HG02884 (cell line): ENCODE measurements around the gene ITGB7.
A peak's percentile ranks its signal among the peaks of the same experiment; 100 is the strongest.
"Not testable (repeated sequence)": the region's sequence is repeated elsewhere in the genome, so short reads cannot be mapped to it uniquely, and the experiment has no call there.

Experiments
- ATAC-seq: cut with Tn5 transposase; IDR thresholded peaks from one replicate; pipeline ENCODE4 v1.9.1; 2021; ENCODE audit warnings: mild to moderate bottlenecking, moderate library complexity; ENCODE audit not compliant: unreplicated experiment

Gene ITGB7

GRCh38 chr12:53180220-53180930 is 26.7 kb downstream of the ITGB7 start, which contains the start of the genes CSAD and ZNF740:
Gene CSAD (minus strand): TSS chr12:53180925. CDS start chr12:53173470, 7,455 bp downstream.
Gene ZNF740 (plus strand): TSS chr12:53180722. CDS start chr12:53181984, 1,262 bp downstream.
- peak; percentile 89 for ATAC-seq

GRCh38 chr12:53179687-53180219 is 27.3 kb downstream of the ITGB7 start:
- peak; percentile 5 for ATAC-seq

DNA sequence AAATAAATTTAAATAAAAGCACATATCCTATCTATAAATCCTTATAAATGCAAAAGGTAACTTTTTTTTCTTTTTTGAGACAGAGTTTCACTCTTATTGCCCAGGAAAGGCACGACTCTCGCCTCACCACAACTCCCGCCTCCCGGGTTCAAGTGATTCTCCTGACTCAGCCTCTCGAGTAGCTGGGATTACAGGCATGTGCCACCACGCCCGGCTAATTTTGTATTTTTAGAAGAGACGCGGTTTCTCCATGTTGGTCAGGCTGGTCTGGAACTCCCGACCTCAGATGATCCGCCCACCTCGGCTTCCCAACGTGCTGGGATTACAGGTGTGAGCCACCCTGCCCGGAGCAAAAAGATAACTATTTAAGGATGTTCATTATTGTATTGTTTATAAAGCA is 28.2 kb downstream of the ITGB7 start:
- not testable (repeated sequence) for ATAC-seq

DNA sequence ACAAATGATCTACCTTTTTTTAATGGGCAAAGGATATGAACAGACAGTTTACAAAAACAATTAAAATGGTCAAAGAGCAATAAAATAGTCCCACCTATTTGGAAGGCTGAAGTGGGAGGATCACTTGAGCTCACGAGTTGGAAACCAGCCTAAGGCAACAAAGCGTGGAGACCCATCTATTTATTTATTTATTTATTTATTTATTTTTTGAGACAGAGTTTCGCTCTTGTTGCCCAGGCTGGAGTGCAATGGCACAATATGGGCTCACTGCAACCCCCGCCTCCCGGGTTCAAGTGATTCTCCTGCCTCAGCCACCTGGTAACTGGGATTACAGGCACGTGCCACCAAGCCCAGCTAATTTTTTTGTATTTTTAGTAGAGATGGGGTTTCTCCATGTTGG is 29.6 kb downstream of the ITGB7 start:
- not testable (repeated sequence) for ATAC-seq

- no peak for ATAC-seq
These were observed 30.3 kb downstream of the ITGB7 start for GRCh38 chr12:53176750-53177149.

DNA sequence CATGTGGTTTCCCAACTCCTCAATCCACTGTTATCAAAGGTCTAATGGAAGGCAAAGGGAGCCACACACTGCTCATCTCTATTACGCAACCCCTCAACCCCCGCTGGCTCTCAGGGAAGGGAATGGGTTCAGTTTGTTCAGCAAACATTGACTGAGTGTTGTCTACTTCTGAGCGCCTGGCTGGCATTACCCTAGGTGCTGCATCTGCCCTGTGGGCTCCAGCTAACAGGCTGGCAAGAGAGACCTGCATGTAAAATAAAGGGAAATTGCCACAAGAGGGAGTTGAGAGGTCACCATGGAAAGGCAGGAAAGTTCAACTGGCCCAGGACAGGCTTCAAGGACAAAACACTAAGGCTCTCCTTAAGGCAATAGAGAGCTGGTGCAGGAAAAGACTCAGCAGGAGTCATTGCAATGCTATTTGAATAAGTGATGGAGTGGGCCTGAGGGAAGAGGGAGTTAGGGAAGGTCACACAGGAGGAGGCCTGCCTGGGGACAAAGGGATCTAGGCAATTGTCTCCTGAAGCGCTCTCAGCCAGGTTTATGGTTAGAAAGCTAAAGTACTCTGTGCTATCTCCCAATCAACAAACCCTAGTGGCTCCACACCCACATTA is 32.1 kb downstream of the ITGB7 start:
- no peak for ATAC-seq

DNA sequence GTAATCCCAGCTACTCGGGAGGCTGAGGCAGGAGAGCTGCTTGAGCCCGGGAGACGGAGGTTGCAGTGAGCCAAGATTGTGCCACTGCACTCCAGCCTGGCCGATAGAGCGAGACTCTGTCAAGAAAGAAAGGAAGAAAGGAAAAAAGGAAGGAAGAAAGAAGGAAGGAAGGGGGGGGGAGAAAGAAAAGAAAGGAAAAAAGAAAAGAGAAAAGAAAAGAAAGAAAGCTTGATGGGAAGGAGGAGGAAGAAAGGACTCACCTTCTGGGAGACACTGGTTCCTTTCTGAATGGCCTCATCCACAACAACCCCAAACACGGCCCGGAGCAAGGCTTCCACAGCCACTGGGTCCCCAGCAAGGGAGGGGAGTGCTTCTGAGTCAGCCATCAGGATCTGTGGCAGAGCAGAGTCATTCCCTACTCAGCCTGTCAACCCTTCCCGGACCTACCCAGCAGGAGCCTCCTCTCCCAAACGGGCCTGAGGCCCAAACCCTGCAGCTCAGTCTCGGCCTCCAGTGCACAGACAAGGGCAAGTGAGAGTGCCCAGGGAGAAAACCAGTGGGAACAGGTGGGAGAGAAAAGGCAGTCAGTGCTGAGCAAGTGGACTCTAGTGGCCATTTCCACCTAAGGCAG is 33.9 kb downstream of the ITGB7 start:
- no peak for ATAC-seq

DNA sequence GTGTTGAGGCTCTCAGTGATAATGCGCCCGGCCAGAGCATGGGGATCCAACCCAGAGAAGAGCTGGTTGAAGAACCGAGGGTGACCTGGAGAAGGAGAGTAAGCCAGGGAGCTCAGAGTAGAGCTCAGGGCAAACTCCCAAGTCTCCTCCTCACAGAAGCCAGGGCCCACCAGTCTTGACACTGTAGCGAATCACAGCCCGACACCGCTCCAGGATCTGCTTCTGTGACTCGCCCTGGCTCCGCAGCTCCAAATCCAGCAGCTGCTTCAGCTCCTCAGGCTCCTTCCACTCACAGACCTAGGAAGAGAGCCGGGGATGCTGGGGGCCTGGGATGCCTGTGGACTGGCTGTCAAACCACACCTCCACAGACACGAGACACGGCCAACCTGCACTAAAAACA is 34.7 kb downstream of the ITGB7 start:
- ATAC-seq = no peak

GRCh38 chr12:53171725-53172329 is 35.2 kb downstream of the ITGB7 start:
- no peak for ATAC-seq

GRCh38 chr12:53170876-53171724 is 36.0 kb downstream of the ITGB7 start:
- no peak for ATAC-seq

DNA sequence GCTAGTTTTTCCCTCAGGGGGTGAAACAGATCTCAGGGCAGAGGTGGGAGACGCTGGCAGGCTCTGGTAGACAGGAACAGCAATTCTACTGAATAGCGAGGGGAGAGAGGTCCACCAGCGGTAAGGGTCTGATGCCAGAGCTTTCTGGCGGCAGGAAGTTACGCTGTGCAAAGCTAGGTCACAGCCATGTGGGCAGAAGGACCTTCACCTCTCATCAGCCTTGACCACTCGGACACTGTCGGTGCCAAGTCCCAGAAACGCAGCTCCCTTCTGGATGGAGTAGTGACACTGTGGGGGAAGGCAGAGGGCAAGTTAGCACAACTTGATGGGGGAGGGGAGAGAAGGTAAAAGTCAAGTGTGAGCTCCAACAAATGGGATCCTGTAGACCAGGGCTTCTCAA is 36.8 kb downstream of the ITGB7 start:
- ATAC-seq = no peak

DNA sequence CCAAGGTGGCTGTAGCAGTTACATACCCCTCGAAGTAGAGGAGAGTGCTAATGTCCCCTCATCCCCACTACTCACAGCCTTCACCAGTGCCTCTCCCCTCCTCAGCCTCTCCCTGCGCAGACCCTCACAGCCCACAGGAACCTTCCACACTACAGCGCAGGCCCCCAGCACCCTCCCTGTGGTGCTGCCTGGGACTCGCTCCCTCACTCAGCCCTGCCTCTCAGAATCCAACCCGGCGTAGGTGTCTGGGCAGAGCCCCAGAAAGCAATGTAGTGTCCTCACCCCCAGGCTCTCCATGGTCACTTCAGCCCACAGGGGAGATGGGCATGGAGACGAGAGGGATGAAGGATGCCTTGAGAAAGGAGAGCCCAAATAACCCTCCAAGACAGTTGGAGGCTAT is 37.4 kb downstream of the ITGB7 start:
- no peak for ATAC-seq

GRCh38 chr12:53166837-53167236 is 40.2 kb downstream of the ITGB7 start:
- no peak for ATAC-seq

- not testable (repeated sequence) for ATAC-seq
These were observed 44.0 kb downstream of the ITGB7 start for GRCh38 chr12:53163008-53163407.

GRCh38 chr12:53161119-53161911 is 45.7 kb downstream of the ITGB7 start:
- no peak for ATAC-seq

- ATAC-seq = no peak
These were observed 46.4 kb downstream of the ITGB7 start for GRCh38 chr12:53160673-53161072.

DNA sequence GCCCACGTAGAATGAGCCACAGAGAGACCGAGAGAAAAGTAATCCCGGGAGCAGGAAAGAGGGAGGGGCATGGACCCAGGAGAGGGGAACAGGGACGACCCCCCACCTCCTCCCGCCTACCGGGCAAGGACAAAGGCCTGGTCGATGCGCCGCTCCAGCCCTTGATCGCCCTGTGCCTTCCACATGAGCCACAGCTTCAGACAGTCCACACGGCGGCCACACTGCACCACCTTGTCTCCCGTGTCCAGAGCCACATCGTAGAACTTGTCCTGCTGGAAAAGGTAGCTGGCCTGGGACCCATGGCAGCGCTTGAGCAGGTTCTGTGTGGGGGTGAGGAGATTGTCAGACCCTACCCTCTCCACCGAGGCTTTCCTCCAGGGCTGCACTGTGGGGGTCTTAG is 47.1 kb downstream of the ITGB7 start:
- ATAC-seq = no peak

- ATAC-seq = no peak
These were observed 47.7 kb downstream of the ITGB7 start for GRCh38 chr12:53159195-53159839.

DNA sequence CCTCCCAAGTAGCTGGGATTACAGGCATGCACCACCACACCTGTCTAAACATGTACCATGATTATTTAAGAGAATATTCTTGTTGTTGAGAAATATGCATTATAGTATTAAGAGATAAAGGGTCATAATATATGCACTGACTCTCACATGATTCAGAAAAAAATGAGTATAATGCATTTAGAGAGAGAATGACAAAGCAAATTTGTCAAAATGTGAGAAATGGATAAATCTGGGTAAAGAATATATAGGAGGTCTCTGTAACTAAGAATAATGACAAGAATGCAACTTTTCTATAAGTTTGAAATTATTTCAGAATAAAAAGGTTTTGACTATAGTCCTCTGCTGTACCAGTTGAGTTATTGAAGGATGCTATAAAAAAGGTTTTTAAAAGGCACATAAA is 54.7 kb downstream of the ITGB7 start:
- no peak for ATAC-seq
